ENCODE measurements around the gene SLC46A1. TPM values are rescaled to one million over a fixed set of nuclear protein-coding genes. Genes with fewer than 3 reads are reported as not detected.

SLC46A1 gene
- polyA plus RNA-seq, 1 donor from 2014 or later = 12.3 TPM

DNA sequence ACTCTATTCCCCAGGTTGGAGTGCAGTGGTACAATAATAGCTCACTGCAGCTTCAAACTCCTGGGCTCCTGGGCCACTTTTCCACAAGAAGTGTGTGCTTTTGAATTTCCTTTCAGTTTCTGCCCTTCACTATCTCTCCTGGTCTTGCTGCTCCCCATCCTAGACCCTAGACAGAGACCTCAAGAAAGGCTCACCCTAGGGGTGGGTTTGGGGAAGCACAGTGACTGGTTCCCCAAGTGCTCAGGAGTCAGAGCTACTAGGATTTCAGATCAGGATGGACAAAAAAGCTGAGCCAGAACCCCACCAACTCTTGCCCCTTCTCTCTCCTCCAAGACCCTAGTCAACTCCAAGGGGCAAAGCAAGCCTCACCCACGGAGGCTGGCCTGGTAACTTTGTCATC is 39.4 kb downstream of the SLC46A1 start:
- H4K20me1 ChIP-seq (ENCODE audit: insufficient read depth) = no peaks in the 10 kb centered on the region
- TF ChIP-seq MXI1 (conservative IDR thresholded peaks at IDR 0.05; ENCODE audit: poor library complexity, severe bottlenecking) (no peak), EZH2 (IDR thresholded peaks at IDR 0.05; ENCODE audit: borderline replicate concordance, insufficient read depth, low read length, poor library complexity, severe bottlenecking) (no peak), SMC3 (conservative IDR thresholded peaks at IDR 0.05; ENCODE audit: poor library complexity) (no peak), TAF1 (IDR thresholded peaks at IDR 0.05; ENCODE audit: low read depth) (no peak), RAD21 (conservative IDR thresholded peaks at IDR 0.05) (no peak), CTCF (IDR thresholded peaks at IDR 0.05; ENCODE audit: poor library complexity, severe bottlenecking) (no peak), POLR2AphosphoS5 (IDR thresholded peaks at IDR 0.05) (no peak), EP300 (conservative IDR thresholded peaks at IDR 0.05; ENCODE audit: poor library complexity, severe bottlenecking) (no peak)
- TF ChIP-seq, protein P1, sequence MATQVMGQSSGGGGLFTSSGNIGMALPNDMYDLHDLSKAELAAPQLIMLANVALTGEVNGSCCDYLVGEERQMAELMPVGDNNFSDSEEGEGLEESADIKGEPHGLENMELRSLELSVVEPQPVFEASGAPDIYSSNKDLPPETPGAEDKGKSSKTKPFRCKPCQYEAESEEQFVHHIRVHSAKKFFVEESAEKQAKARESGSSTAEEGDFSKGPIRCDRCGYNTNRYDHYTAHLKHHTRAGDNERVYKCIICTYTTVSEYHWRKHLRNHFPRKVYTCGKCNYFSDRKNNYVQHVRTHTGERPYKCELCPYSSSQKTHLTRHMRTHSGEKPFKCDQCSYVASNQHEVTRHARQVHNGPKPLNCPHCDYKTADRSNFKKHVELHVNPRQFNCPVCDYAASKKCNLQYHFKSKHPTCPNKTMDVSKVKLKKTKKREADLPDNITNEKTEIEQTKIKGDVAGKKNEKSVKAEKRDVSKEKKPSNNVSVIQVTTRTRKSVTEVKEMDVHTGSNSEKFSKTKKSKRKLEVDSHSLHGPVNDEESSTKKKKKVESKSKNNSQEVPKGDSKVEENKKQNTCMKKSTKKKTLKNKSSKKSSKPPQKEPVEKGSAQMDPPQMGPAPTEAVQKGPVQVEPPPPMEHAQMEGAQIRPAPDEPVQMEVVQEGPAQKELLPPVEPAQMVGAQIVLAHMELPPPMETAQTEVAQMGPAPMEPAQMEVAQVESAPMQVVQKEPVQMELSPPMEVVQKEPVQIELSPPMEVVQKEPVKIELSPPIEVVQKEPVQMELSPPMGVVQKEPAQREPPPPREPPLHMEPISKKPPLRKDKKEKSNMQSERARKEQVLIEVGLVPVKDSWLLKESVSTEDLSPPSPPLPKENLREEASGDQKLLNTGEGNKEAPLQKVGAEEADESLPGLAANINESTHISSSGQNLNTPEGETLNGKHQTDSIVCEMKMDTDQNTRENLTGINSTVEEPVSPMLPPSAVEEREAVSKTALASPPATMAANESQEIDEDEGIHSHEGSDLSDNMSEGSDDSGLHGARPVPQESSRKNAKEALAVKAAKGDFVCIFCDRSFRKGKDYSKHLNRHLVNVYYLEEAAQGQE (IDR thresholded peaks at IDR 0.05; ENCODE audit: borderline replicate concordance) = no peak

DNA sequence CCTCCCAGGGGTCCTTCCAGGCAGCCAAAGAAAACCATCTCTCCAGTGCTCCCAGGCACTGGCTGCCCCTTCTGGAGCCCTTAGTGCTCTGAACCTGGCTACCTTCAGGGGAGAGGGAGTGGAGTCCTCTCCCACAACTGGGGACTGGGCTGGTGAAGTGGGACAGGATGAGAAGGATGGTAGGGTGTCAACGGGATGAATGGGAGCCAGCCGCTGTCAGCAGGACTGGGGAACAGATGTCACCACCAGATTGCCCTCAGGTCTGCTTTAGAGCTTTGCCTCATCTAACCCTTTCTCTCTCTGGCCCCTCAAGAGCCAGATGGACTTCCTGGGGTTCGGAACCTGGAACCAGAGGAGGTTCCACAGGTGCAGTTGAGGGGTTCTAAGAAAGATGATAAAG is 40.5 kb downstream of the SLC46A1 start:
- Histone ChIP-seq H3K36me3 (ENCODE audit: insufficient read depth, low read length) (no peaks in the 10 kb centered on the region), H3K4me2 (ENCODE audit: low read length) (no peak overlapping the region), H2AFZ (ENCODE audit: low read depth, low read length) (no peak overlapping the region), H3K27me3 (ENCODE audit: insufficient read depth, low read depth, low read length) (no peaks in the 10 kb centered on the region), H3K27ac (ENCODE audit: low read length) (no peak overlapping the region), H3K79me2 (replicated peaks; ENCODE audit: insufficient read depth, low read length) (no peaks in the 10 kb centered on the region), H3F3A (ENCODE audit: insufficient read depth, low read length, poor library complexity, severe bottlenecking) (no peaks in the 10 kb centered on the region), H3K9ac (ENCODE audit: low read length) (no peak overlapping the region), H4K20me1 (ENCODE audit: insufficient read depth) (no peaks in the 10 kb centered on the region), H3K9me2 (ENCODE audit: insufficient read depth, low read length) (no peaks in the 10 kb centered on the region), H3K4me3 (ENCODE audit: low read length) (no peak overlapping the region), H3K9me3 (ENCODE audit: low read length) (no peaks in the 10 kb centered on the region)
- no peak for TF ChIP-seq EZH2 (IDR thresholded peaks at IDR 0.05; ENCODE audit: borderline replicate concordance, insufficient read depth, low read length, poor library complexity, severe bottlenecking)
- TF ChIP-seq RAD21 (conservative IDR thresholded peaks at IDR 0.05) = no peak
- TF ChIP-seq MXI1 (conservative IDR thresholded peaks at IDR 0.05; ENCODE audit: poor library complexity, severe bottlenecking) = no peak
- TF ChIP-seq, protein P1 (IDR thresholded peaks at IDR 0.05; ENCODE audit: borderline replicate concordance) = no peak
- TF ChIP-seq TAF1 (IDR thresholded peaks at IDR 0.05; ENCODE audit: low read depth) = no peak
- no peak for TF ChIP-seq CTCF (IDR thresholded peaks at IDR 0.05; ENCODE audit: poor library complexity, severe bottlenecking)
- TF ChIP-seq POLR2AphosphoS5 (IDR thresholded peaks at IDR 0.05) = no peak
- no peak for TF ChIP-seq EP300 (conservative IDR thresholded peaks at IDR 0.05; ENCODE audit: poor library complexity, severe bottlenecking)
- no peak for TF ChIP-seq SMC3 (conservative IDR thresholded peaks at IDR 0.05; ENCODE audit: poor library complexity)

More for the DNA sequence above, 39.4 kb downstream of the SLC46A1 start:
- Histone ChIP-seq H3K36me3 (ENCODE audit: insufficient read depth, low read length) (no peaks in the 10 kb centered on the region), H3K9me2 (ENCODE audit: insufficient read depth, low read length) (no peaks in the 10 kb centered on the region), H3F3A (ENCODE audit: insufficient read depth, low read length, poor library complexity, severe bottlenecking) (no peaks in the 10 kb centered on the region), H3K4me2 (ENCODE audit: low read length) (no peak overlapping the region), H3K27me3 (ENCODE audit: insufficient read depth, low read depth, low read length) (no peaks in the 10 kb centered on the region), H3K79me2 (replicated peaks; ENCODE audit: insufficient read depth, low read length) (no peaks in the 10 kb centered on the region), H2AFZ (ENCODE audit: low read depth, low read length) (no peak overlapping the region), H3K9me3 (ENCODE audit: low read length) (no peaks in the 10 kb centered on the region), H3K4me3 (ENCODE audit: low read length) (no peak overlapping the region), H3K9ac (ENCODE audit: low read length) (no peak overlapping the region), H3K27ac (ENCODE audit: low read length) (no peak overlapping the region)
